ENCODE measurements around the gene PLPPR5. TPM values are rescaled to one million over a fixed set of nuclear protein-coding genes. Genes with fewer than 3 reads are reported as not detected.

Gene PLPPR5
- total and polyA plus RNA-seq, 9 of the 15 experiments (the other 6 are each of a cell fraction or from before 2014, with no cell fraction given): not detected

DNA sequence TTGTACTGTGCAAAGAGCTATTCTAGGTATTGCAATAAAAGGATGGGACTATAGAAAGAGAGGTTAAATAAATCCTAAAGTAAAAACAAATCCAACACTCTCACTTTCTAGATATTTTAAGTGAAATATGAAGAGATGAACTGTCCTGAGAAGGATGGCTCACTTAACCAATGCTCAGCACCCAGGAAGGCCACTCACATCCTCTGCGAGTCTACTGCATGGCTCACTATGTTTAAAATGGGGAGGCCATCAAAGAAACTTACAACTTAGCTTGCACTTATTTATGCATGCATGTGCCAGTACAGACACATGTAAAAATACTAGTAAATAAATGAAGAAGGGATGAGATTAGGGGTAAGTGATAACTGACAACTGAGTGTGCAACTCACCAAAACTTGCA is 37.5 kb downstream of the PLPPR5 start (continued):
- TF ChIP-seq, protein P1, sequence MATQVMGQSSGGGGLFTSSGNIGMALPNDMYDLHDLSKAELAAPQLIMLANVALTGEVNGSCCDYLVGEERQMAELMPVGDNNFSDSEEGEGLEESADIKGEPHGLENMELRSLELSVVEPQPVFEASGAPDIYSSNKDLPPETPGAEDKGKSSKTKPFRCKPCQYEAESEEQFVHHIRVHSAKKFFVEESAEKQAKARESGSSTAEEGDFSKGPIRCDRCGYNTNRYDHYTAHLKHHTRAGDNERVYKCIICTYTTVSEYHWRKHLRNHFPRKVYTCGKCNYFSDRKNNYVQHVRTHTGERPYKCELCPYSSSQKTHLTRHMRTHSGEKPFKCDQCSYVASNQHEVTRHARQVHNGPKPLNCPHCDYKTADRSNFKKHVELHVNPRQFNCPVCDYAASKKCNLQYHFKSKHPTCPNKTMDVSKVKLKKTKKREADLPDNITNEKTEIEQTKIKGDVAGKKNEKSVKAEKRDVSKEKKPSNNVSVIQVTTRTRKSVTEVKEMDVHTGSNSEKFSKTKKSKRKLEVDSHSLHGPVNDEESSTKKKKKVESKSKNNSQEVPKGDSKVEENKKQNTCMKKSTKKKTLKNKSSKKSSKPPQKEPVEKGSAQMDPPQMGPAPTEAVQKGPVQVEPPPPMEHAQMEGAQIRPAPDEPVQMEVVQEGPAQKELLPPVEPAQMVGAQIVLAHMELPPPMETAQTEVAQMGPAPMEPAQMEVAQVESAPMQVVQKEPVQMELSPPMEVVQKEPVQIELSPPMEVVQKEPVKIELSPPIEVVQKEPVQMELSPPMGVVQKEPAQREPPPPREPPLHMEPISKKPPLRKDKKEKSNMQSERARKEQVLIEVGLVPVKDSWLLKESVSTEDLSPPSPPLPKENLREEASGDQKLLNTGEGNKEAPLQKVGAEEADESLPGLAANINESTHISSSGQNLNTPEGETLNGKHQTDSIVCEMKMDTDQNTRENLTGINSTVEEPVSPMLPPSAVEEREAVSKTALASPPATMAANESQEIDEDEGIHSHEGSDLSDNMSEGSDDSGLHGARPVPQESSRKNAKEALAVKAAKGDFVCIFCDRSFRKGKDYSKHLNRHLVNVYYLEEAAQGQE (IDR thresholded peaks at IDR 0.05; ENCODE audit: borderline replicate concordance): no peak
- TF ChIP-seq, protein P1 (CRISPR knock-in tag; IDR thresholded peaks at IDR 0.05; ENCODE audit: low read depth): no peak
- TF ChIP-seq NFE2 (IDR thresholded peaks at IDR 0.05; ENCODE audit: low read depth) (no peak), SMARCA5 (IDR thresholded peaks at IDR 0.05) (no peak)
- TF ChIP-seq, protein P2, sequence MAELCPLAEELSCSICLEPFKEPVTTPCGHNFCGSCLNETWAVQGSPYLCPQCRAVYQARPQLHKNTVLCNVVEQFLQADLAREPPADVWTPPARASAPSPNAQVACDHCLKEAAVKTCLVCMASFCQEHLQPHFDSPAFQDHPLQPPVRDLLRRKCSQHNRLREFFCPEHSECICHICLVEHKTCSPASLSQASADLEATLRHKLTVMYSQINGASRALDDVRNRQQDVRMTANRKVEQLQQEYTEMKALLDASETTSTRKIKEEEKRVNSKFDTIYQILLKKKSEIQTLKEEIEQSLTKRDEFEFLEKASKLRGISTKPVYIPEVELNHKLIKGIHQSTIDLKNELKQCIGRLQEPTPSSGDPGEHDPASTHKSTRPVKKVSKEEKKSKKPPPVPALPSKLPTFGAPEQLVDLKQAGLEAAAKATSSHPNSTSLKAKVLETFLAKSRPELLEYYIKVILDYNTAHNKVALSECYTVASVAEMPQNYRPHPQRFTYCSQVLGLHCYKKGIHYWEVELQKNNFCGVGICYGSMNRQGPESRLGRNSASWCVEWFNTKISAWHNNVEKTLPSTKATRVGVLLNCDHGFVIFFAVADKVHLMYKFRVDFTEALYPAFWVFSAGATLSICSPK (IDR thresholded peaks at IDR 0.05; ENCODE audit: borderline replicate concordance): no peak
- TF ChIP-seq, protein P3, sequence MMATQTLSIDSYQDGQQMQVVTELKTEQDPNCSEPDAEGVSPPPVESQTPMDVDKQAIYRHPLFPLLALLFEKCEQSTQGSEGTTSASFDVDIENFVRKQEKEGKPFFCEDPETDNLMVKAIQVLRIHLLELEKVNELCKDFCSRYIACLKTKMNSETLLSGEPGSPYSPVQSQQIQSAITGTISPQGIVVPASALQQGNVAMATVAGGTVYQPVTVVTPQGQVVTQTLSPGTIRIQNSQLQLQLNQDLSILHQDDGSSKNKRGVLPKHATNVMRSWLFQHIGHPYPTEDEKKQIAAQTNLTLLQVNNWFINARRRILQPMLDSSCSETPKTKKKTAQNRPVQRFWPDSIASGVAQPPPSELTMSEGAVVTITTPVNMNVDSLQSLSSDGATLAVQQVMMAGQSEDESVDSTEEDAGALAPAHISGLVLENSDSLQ (IDR thresholded peaks at IDR 0.05): no peak
